HG03457 (cell line): ENCODE results near the gene RAB3GAP2.
"Not testable (repeated sequence)": the region's sequence is repeated elsewhere in the genome, so short reads cannot be mapped to it uniquely, and the experiment has no call there.

Experiments used
- ATAC-seq: cut with Tn5 transposase; IDR thresholded peaks from one replicate; pipeline ENCODE4 v1.9.1; 2021; ENCODE audit warnings: moderate number of reproducible peaks; ENCODE audit not compliant: unreplicated experiment

The RAB3GAP2 gene

GRCh38 chr1:220151454-220151853 lies 120.8 kb downstream of the RAB3GAP2 start:
- ATAC-seq: no peak

GRCh38 chr1:220149742-220150141 lies 122.5 kb downstream of the RAB3GAP2 start:
- ATAC-seq: no peak

- no peak for ATAC-seq
Measured at GRCh38 chr1:220144051-220144450, 128.2 kb downstream of the RAB3GAP2 start.

- ATAC-seq: no peak
Measured at GRCh38 chr1:220139966-220140365, 132.3 kb downstream of the RAB3GAP2 start.

- no peak for ATAC-seq
Measured at GRCh38 chr1:220137019-220137786, 135.1 kb downstream of the RAB3GAP2 start.

GRCh38 chr1:220135755-220136154 lies 136.5 kb downstream of the RAB3GAP2 start:
- no peak for ATAC-seq

GRCh38 chr1:220129479-220130210 lies 142.6 kb downstream of the RAB3GAP2 start:
- ATAC-seq: no peak

GRCh38 chr1:220127076-220127475 lies 145.2 kb downstream of the RAB3GAP2 start:
- ATAC-seq: no peak

GRCh38 chr1:220124542-220124941 lies 147.7 kb downstream of the RAB3GAP2 start:
- ATAC-seq: no peak

- no peak for ATAC-seq
Measured at GRCh38 chr1:220123889-220124288, 148.4 kb downstream of the RAB3GAP2 start.

GRCh38 chr1:220123066-220123465 lies 149.2 kb downstream of the RAB3GAP2 start:
- ATAC-seq: no peak

GRCh38 chr1:220121791-220122530 lies 150.3 kb downstream of the RAB3GAP2 start:
- ATAC-seq: no peak

- no peak for ATAC-seq
Measured at GRCh38 chr1:220119043-220119512, 153.2 kb downstream of the RAB3GAP2 start.

GRCh38 chr1:220113136-220113695 lies 159.0 kb downstream of the RAB3GAP2 start:
- no peak for ATAC-seq

GRCh38 chr1:220112600-220112999 lies 159.7 kb downstream of the RAB3GAP2 start:
- not testable (repeated sequence) for ATAC-seq

- not testable (repeated sequence) for ATAC-seq
Measured at GRCh38 chr1:220110473-220110872, 161.8 kb downstream of the RAB3GAP2 start.

- ATAC-seq: no peak
Measured at GRCh38 chr1:220099826-220100225, 172.4 kb downstream of the RAB3GAP2 start.
